IMR-90 (cell line): ENCODE measurements around the gene ARF3. TPM values are rescaled to one million over a fixed set of nuclear protein-coding genes. Genes with fewer than 3 reads are reported as not detected.

Source experiments
- ATAC-seq: fragments of 200-7000 bp; cut with Tn5 transposase; 2 replicates; pipeline ENCODE4 v1.9.1; 2020; ENCODE audit warnings: low read depth, mild to moderate bottlenecking, moderate library complexity
- BruUV-seq: library from RNA; stranded (reverse); fragments of 400-500 nt; replicated peaks from 2 replicates; lab custom pipeline; 2021; lab: Mats Ljungman, UMichigan
- CTCF ChIA-PET: fragments of 300-600 bp; formaldehyde crosslinking; extraction: SDS; loops from one replicate; lab custom pipeline; 2021; ENCODE audit warnings: antibody characterized with exemption; lab: Yijun Ruan, JAX
- POLR2A ChIA-PET: fragments of 300-600 bp; sonication (Branson Sonifier 250); formaldehyde crosslinking; loops from one replicate; lab custom pipeline; 2022; ENCODE audit warnings: antibody characterized with exemption; ENCODE audit not compliant: unreplicated experiment; lab: Charles Lee
- DNase-seq: peaks from one replicate; pipeline ENCODE4 v3.0.0; 2013
- H2AFZ ChIP-seq: replicated peaks from 2 replicates; pipeline ENCODE3; 2013; ENCODE audit warnings: low read length, mild to moderate bottlenecking; ENCODE audit not compliant: poor library complexity
- H2AK5ac ChIP-seq: 2 replicates; pipeline ENCODE4 v1.6.1; 2013; ENCODE audit warnings: low read depth, low read length, inconsistent platforms
- H2AK9ac ChIP-seq: replicated peaks from 2 replicates; pipeline ENCODE3; 2013; ENCODE audit warnings: mild to moderate bottlenecking, low read depth, low read length, moderate library complexity; ENCODE audit not compliant: poor library complexity
- H2BK120ac ChIP-seq: 2 replicates; pipeline ENCODE4 v1.6.1; 2013; ENCODE audit warnings: low read depth, low read length, inconsistent platforms
- H2BK15ac ChIP-seq: 3 replicates; pipeline ENCODE4 v1.6.1; 2013; ENCODE audit warnings: low read depth, low read length, inconsistent platforms
- H2BK20ac ChIP-seq: 2 replicates; pipeline ENCODE4 v1.6.1; 2013; ENCODE audit warnings: low read depth, mild to moderate bottlenecking, inconsistent platforms, low read length, moderate library complexity
- H2BK5ac ChIP-seq: 2 replicates; pipeline ENCODE4 v1.6.1; 2013; ENCODE audit warnings: mild to moderate bottlenecking, low read depth, low read length, inconsistent platforms; ENCODE audit not compliant: poor library complexity, severe bottlenecking
- H3K14ac ChIP-seq: replicated peaks from 2 replicates; pipeline ENCODE4 v1.6.1; 2013; ENCODE audit warnings: low read depth, low read length, inconsistent platforms
- H3K18ac ChIP-seq: 2 replicates; pipeline ENCODE4 v1.6.1; 2013; ENCODE audit warnings: low read depth, low read length, control low read depth
- H3K23ac ChIP-seq: 2 replicates; pipeline ENCODE4 v1.6.1; 2013; ENCODE audit warnings: low read depth, low read length, inconsistent platforms
- H3K27ac ChIP-seq: 2 replicates; pipeline ENCODE4 v1.5.1; 2013; ENCODE audit warnings: mild to moderate bottlenecking, control low read depth, low read length; ENCODE audit not compliant: insufficient read depth
- H3K27me3 ChIP-seq: 2 replicates; pipeline ENCODE4 v1.6.1; 2013; ENCODE audit warnings: low read length; ENCODE audit not compliant: control insufficient read depth, insufficient read depth
- H3K36me3 ChIP-seq: 2 replicates; pipeline ENCODE4 v1.6.1; 2013; ENCODE audit warnings: low read length, mixed read lengths; ENCODE audit not compliant: control insufficient read depth, insufficient read depth
- H3K4ac ChIP-seq: 2 replicates; pipeline ENCODE4 v1.6.1; 2013; ENCODE audit warnings: low read depth, low read length, inconsistent platforms
- H3K4me1 ChIP-seq: 2 replicates; pipeline ENCODE4 v1.6.1; 2013; ENCODE audit warnings: low read length, mixed read lengths; ENCODE audit not compliant: control insufficient read depth, insufficient read depth
- H3K4me2 ChIP-seq: 2 replicates; pipeline ENCODE4 v1.6.1; 2013; ENCODE audit warnings: low read depth, mild to moderate bottlenecking, control low read depth, low read length, moderate library complexity
- H3K4me3 ChIP-seq: 2 replicates; pipeline ENCODE4 v1.5.1; 2013; ENCODE audit warnings: low read depth, mild to moderate bottlenecking, control low read depth, low read length, moderate library complexity; ENCODE audit not compliant: insufficient read depth
- H3K56ac ChIP-seq: 2 replicates; pipeline ENCODE4 v1.6.1; 2013; ENCODE audit warnings: low read length, inconsistent platforms; ENCODE audit not compliant: insufficient read depth; ENCODE audit errors: extremely low read depth
- H3K79me1 ChIP-seq, 2 experiments: 2 replicates each; pipeline ENCODE4 v1.6.1; 2013; ENCODE audit warnings: low read length in 2 of 2, inconsistent platforms in 1 of 2, low read depth in 1 of 2
- H3K9ac ChIP-seq: 2 replicates; pipeline ENCODE4 v1.6.1; 2013; ENCODE audit warnings: low read depth, low read length, control low read depth
- H3K9me1 ChIP-seq: 2 replicates; pipeline ENCODE4 v1.6.1; 2013; ENCODE audit warnings: low read length, inconsistent platforms; ENCODE audit not compliant: insufficient read depth
- H3K9me3 ChIP-seq: 2 replicates; pipeline ENCODE4 v1.6.1; 2013; ENCODE audit warnings: low read length; ENCODE audit not compliant: control insufficient read depth, insufficient read depth
- H4K20me1 ChIP-seq: 2 replicates; pipeline ENCODE4 v1.6.1; 2013; ENCODE audit warnings: low read length, inconsistent platforms; ENCODE audit not compliant: insufficient read depth
- H4K5ac ChIP-seq: 2 replicates; pipeline ENCODE4 v1.6.1; 2013; ENCODE audit warnings: mild to moderate bottlenecking, low read depth, low read length, control low read depth
- H4K8ac ChIP-seq, 2 experiments: 2 replicates each; pipeline ENCODE4 v1.6.1; 2013; ENCODE audit warnings: low read depth in 2 of 2, low read length in 2 of 2, control low read depth in 1 of 2, inconsistent platforms in 1 of 2
- H4K91ac ChIP-seq: 2 replicates; pipeline ENCODE4 v1.6.1; 2013; ENCODE audit warnings: low read depth, low read length, inconsistent platforms; ENCODE audit not compliant: insufficient read depth
- BHLHE40 ChIP-seq: fragments of 150-350 bp; IDR thresholded peaks from 2 replicates; pipeline ENCODE4 v1.6.1; 2016; ENCODE audit warnings: mild to moderate bottlenecking, low read depth, low read length
- CEBPB ChIP-seq: IDR thresholded peaks from 2 replicates; pipeline ENCODE4 v1.6.1; 2012; ENCODE audit warnings: low read depth, low read length, improper control_type of control experiment
- CHD1 ChIP-seq: IDR thresholded peaks from 2 replicates; pipeline ENCODE4 v1.6.1; 2012; ENCODE audit warnings: low read depth, low read length, improper control_type of control experiment
- MAZ ChIP-seq: IDR thresholded peaks from 2 replicates; pipeline ENCODE4 v1.6.1; 2012; ENCODE audit warnings: low read depth, mild to moderate bottlenecking, low read length, improper control_type of control experiment, moderate library complexity, borderline replicate concordance
- MXI1 ChIP-seq: IDR thresholded peaks from 2 replicates; pipeline ENCODE4 v1.6.1; 2012; ENCODE audit warnings: low read depth, mild to moderate bottlenecking, low read length, moderate library complexity, borderline replicate concordance
- NFE2L2 ChIP-seq: fragments of 150-350 bp; IDR thresholded peaks from 2 replicates; pipeline ENCODE4 v1.6.1; 2016; ENCODE audit warnings: low read depth, mild to moderate bottlenecking, low read length
- POLR2A ChIP-seq: IDR thresholded peaks from 2 replicates; pipeline ENCODE4 v1.6.1; 2012; ENCODE audit warnings: mild to moderate bottlenecking, low read depth, low read length
- RCOR1 ChIP-seq: IDR thresholded peaks from 2 replicates; pipeline ENCODE4 v1.6.1; 2012; ENCODE audit warnings: mild to moderate bottlenecking, low read length, improper control_type of control experiment; ENCODE audit not compliant: insufficient replicate concordance
- RFX5 ChIP-seq: IDR thresholded peaks from 2 replicates; pipeline ENCODE4 v1.8.0; 2012; ENCODE audit warnings: low read depth, mild to moderate bottlenecking, low read length, moderate library complexity
- USF2 ChIP-seq: fragments of 150-350 bp; IDR thresholded peaks from 2 replicates; pipeline ENCODE4 v1.6.1; 2017; ENCODE audit warnings: mild to moderate bottlenecking, antibody characterized with exemption, low read length, low read depth
- WGBS, 2 experiments: methylation state at CpG; one replicate each; pipeline versions ENCODE4 v1.1.5 to v1.1.7; 2013; ENCODE audit warnings: missing lambda C conversion rate in 2 of 2; ENCODE audit not compliant: insufficient read length in 1 of 2; ENCODE audit errors: extremely low coverage in 2 of 2; 5-methylcytosine and 5-hydroxymethylcytosine counted together
- dilution Hi-C: fragments of 300-500 bp; cut with HindIII; formaldehyde crosslinking; loops from one replicate; pipeline ENCODE4 v1.14.3; 2018; ENCODE audit warnings: low sequenced_read_pairs; ENCODE audit not compliant: unreplicated experiment
- in situ Hi-C: fragments of 300-500 bp; cut with MboI; formaldehyde crosslinking; loops from 3 replicates; pipeline ENCODE4 v1.14.3; 2019; ENCODE audit warnings: low sequenced_read_pairs, inconsistent platforms, mixed read lengths
- intact Hi-C: fragments of 100-400 bp; cut with micrococcal nuclease; formaldehyde crosslinking; loops from 2 replicates; pipeline ENCODE4 v1.10.0; 2022
- polyA plus RNA-seq, 3 experiments: library from polyadenylated mRNA; depleted of rRNA; stranded (reverse); fragments of >200 nt; gene quantifications; 2 replicates each; pipeline ENCODE4 v1.2.3, GENCODE V29; 2012; ENCODE audit warnings: low replicate concordance in 1 of 3
- total RNA-seq: library from RNA; depleted of rRNA; stranded (reverse); fragments of >200 nt; gene quantifications from 2 replicates; pipeline ENCODE4 v1.2.3, GENCODE V29; 2012

Gene ARF3
- total and polyA plus RNA-seq, 2 of the 4 experiments (the other 2 are of a cell fraction): 97.7 to 198 TPM

- no peak overlapping the region for H2AK5ac ChIP-seq
- no peak overlapping the region for H3K4ac ChIP-seq
- no peaks in the 10 kb centered on the region for H3K9me3 ChIP-seq
- no CpG with 5 or more reads among the region's 8 CpGs for WGBS, 2 experiments
- H3K23ac ChIP-seq: no peak overlapping the region
- TF ChIP-seq CHD1 (no peak), RCOR1 (no peak), RFX5 (no peak), POLR2A (no peak), NFE2L2 (no peak), MAZ (no peak), CEBPB (no peak), USF2 (no peak), MXI1 (no peak), BHLHE40 (no peak)
- H3K36me3 ChIP-seq: no peaks in the 10 kb centered on the region
- H3K9me1 ChIP-seq: no peaks in the 10 kb centered on the region; the same call in 1 of the 2 replicates
- ChIA-PET POLR2A (no interaction called here), CTCF (no interaction called here)
- no TSS peak for BruUV-seq
- no peak overlapping the region for H3K56ac ChIP-seq
- H3K27me3 ChIP-seq: peaks cover 60% of the 10 kb centered on the region
- in situ Hi-C loops (no loop called here), dilution Hi-C loops (no loop called here), intact Hi-C loops (no loop called here)
- no peak overlapping the region for H3K4me2 ChIP-seq
- no peak overlapping the region for H3K18ac ChIP-seq
- no peak overlapping the region for H4K91ac ChIP-seq
- no peak overlapping the region for H2BK120ac ChIP-seq
- H2BK15ac ChIP-seq: no peak overlapping the region
- H3K14ac ChIP-seq: no peak overlapping the region
- H3K79me1 ChIP-seq: no peaks in the 10 kb centered on the region
- H2BK20ac ChIP-seq: no peak overlapping the region
- H3K9ac ChIP-seq: no peak overlapping the region
- H2AK9ac ChIP-seq: no peak overlapping the region
- no peak overlapping the region for H4K5ac ChIP-seq
- no peak for DNase-seq
- H4K8ac ChIP-seq: no peak overlapping the region
- no peaks in the 10 kb centered on the region for H3K4me1 ChIP-seq
- H3K4me3 ChIP-seq: no peak overlapping the region
- no peak overlapping the region for H2AFZ ChIP-seq
- no peak overlapping the region for H2BK5ac ChIP-seq
- no peak for ATAC-seq
- H4K20me1 ChIP-seq: no peaks in the 10 kb centered on the region
- no peak overlapping the region for H3K27ac ChIP-seq
Measured at GRCh38 chr12:48991247-48992050, 34.2 kb upstream of the ARF3 start.
